H1 (cell line): ENCODE measurements around the gene DACT1. TPM values are rescaled to one million over a fixed set of nuclear protein-coding genes. Genes with fewer than 3 reads are reported as not detected.

Source experiments
- CTCF ChIA-PET: fragments of 300-600 bp; sonication (Branson Sonifier 250); formaldehyde crosslinking; loops from one replicate; lab custom pipeline; 2021; ENCODE audit not compliant: partially characterized antibody; lab: Charles Lee
- POLR2A ChIA-PET: fragments of 300-600 bp; sonication (Branson Sonifier 250); formaldehyde crosslinking; loops from one replicate; lab custom pipeline; 2021; ENCODE audit warnings: inconsistent platforms; ENCODE audit not compliant: partially characterized antibody; lab: Charles Lee
- DNase-seq, 2 experiments: peaks; one replicate each; pipeline versions ENCODE4 v3.0.0 to v3.0.0-alpha.2; 2010 to 2022; ENCODE audit warnings: low spot score in 2 of 2, low read depth in 1 of 2, mixed read lengths in 1 of 2
- FAIRE-seq: peaks from 2 replicates; lab custom pipeline; 2011; peaks lifted over from hg19 to GRCh38; lab: Jason Lieb, UNC
- H2AFZ ChIP-seq: 2 replicates; pipeline ENCODE4 v1.8.1; 2012; ENCODE audit warnings: low read length, inconsistent platforms
- H2AK5ac ChIP-seq: 2 replicates; pipeline ENCODE4 v1.6.1; 2013; ENCODE audit warnings: low read depth, low read length
- H2BK120ac ChIP-seq: replicated peaks from 2 replicates; pipeline ENCODE3; 2013; ENCODE audit warnings: low read depth, low read length, inconsistent platforms
- H2BK12ac ChIP-seq: 2 replicates; pipeline ENCODE4 v1.6.1; 2013; ENCODE audit warnings: low read depth, low read length
- H2BK15ac ChIP-seq: 2 replicates; pipeline ENCODE4 v1.6.1; 2013; ENCODE audit warnings: low read length
- H2BK20ac ChIP-seq: 2 replicates; pipeline ENCODE4 v1.6.1; 2013; ENCODE audit warnings: low read length
- H2BK5ac ChIP-seq: 2 replicates; pipeline ENCODE4 v1.6.1; 2013; ENCODE audit warnings: low read depth, low read length
- H3K14ac ChIP-seq: 2 replicates; pipeline ENCODE4 v1.6.1; 2013; ENCODE audit warnings: inconsistent platforms; ENCODE audit not compliant: insufficient read length
- H3K18ac ChIP-seq: 2 replicates; pipeline ENCODE4 v1.6.1; 2013; ENCODE audit warnings: low read length; ENCODE audit errors: extremely low read depth
- H3K23ac ChIP-seq: 2 replicates; pipeline ENCODE4 v1.6.1; 2013; ENCODE audit warnings: inconsistent platforms; ENCODE audit not compliant: insufficient read length
- H3K23me2 ChIP-seq: 2 replicates; pipeline ENCODE4 v1.6.1; 2013; ENCODE audit warnings: low read depth, low read length
- H3K27ac ChIP-seq: 2 replicates; pipeline ENCODE4 v1.6.1; 2011; ENCODE audit warnings: low read depth, low read length, inconsistent platforms
- H3K27me3 ChIP-seq, 4 experiments: replicated peaks in 1 of 4; 1 replicate in 1 of 4; 2 replicates in 3 of 4; pipeline versions ENCODE4 v1.6.1 to v1.8.1; 2011 to 2013; ENCODE audit warnings: low read length in 3 of 4, mild to moderate bottlenecking in 3 of 4, inconsistent platforms in 2 of 4, mixed read lengths in 2 of 4, moderate library complexity in 1 of 4; ENCODE audit not compliant: control insufficient read depth in 3 of 4, insufficient read depth in 3 of 4; ENCODE audit errors: extremely low read depth in 1 of 4
- H3K36me3 ChIP-seq, 4 experiments: 2 replicates each; pipeline versions ENCODE4 v1.6.1 to v1.8.1; 2011 to 2013; ENCODE audit warnings: mild to moderate bottlenecking in 4 of 4, low read length in 3 of 4, moderate library complexity in 2 of 4, control low read depth in 1 of 4, inconsistent platforms in 1 of 4; ENCODE audit not compliant: insufficient read depth in 4 of 4, control insufficient read depth in 2 of 4
- H3K4ac ChIP-seq: replicated peaks from 2 replicates; pipeline ENCODE3; 2013; ENCODE audit warnings: low read length, low read depth, mixed read lengths, inconsistent platforms; ENCODE audit not compliant: insufficient read length
- H3K4me1 ChIP-seq, 4 experiments: replicated peaks in 1 of 4; 1 replicate in 1 of 4; 2 replicates in 3 of 4; pipeline versions ENCODE4 v1.6.1 to v1.8.1; 2011 to 2013; ENCODE audit warnings: low read length in 3 of 4, inconsistent platforms in 2 of 4, mixed read lengths in 1 of 4; ENCODE audit not compliant: insufficient read depth in 4 of 4, control insufficient read depth in 3 of 4
- H3K4me2 ChIP-seq, 2 experiments: 2 replicates each; pipeline versions ENCODE4 v1.6.1 to v1.8.1; 2011 to 2013; ENCODE audit warnings: low read depth in 2 of 2, low read length in 2 of 2, control low read depth in 1 of 2, inconsistent platforms in 1 of 2, mild to moderate bottlenecking in 1 of 2; ENCODE audit not compliant: insufficient read depth in 1 of 2
- H3K4me3 ChIP-seq, 4 experiments: fragments of 200-600, 300-600 bp in 1 of 4; sonication (generic), shearing (Covaris generic), sonication (Bioruptor Twin) in 1 of 4; 2 replicates each; pipeline versions ENCODE4 v1.5.1 to v1.8.1; 2011 to 2016; ENCODE audit warnings: low read length in 4 of 4, low read depth in 3 of 4, control low read depth in 2 of 4, inconsistent platforms in 2 of 4, mild to moderate bottlenecking in 2 of 4, mixed read lengths in 1 of 4, moderate library complexity in 1 of 4; ENCODE audit not compliant: insufficient read depth in 2 of 4; ENCODE audit errors: extremely low read depth in 1 of 4
- H3K56ac ChIP-seq: replicated peaks from 2 replicates; pipeline ENCODE3; 2013; ENCODE audit warnings: low read depth, mild to moderate bottlenecking, mixed read lengths, low read length, inconsistent platforms; ENCODE audit not compliant: insufficient read length
- H3K79me1 ChIP-seq: 2 replicates; pipeline ENCODE4 v1.6.1; 2013; ENCODE audit warnings: low read depth, low read length, control low read depth
- H3K79me2 ChIP-seq, 2 experiments: 2 replicates each; pipeline versions ENCODE4 v1.6.1 to v1.8.1; 2012 to 2013; ENCODE audit warnings: low read length in 2 of 2, mild to moderate bottlenecking in 2 of 2, inconsistent platforms in 1 of 2; ENCODE audit not compliant: insufficient read depth in 2 of 2, control insufficient read depth in 1 of 2
- H3K9ac ChIP-seq, 4 experiments: replicated peaks in 1 of 4; 1 replicate in 1 of 4; 2 replicates in 3 of 4; pipeline versions ENCODE4 v1.6.1 to v1.8.1; 2011 to 2013; ENCODE audit warnings: low read depth in 3 of 4, low read length in 3 of 4, control low read depth in 2 of 4, mild to moderate bottlenecking in 2 of 4, moderate library complexity in 2 of 4, inconsistent platforms in 1 of 4; ENCODE audit errors: extremely low read depth in 1 of 4
- H3K9me3 ChIP-seq, 2 experiments: 2 replicates each; pipeline versions ENCODE4 v1.6.1 to v1.8.1; 2012 to 2013; ENCODE audit warnings: mild to moderate bottlenecking in 2 of 2, moderate library complexity in 2 of 2, control low read depth in 1 of 2, inconsistent platforms in 1 of 2, low read depth in 1 of 2, low read length in 1 of 2, mixed read lengths in 1 of 2; ENCODE audit not compliant: insufficient read depth in 2 of 2
- H4K20me1 ChIP-seq, 2 experiments: replicated peaks in 1 of 2; 2 replicates each; pipeline versions ENCODE3 to v1.8.1; 2011 to 2013; ENCODE audit warnings: inconsistent platforms in 2 of 2, low read length in 2 of 2, mild to moderate bottlenecking in 1 of 2; ENCODE audit not compliant: insufficient read depth in 2 of 2, control insufficient read depth in 1 of 2
- H4K5ac ChIP-seq: 2 replicates; pipeline ENCODE4 v1.6.1; 2013; ENCODE audit warnings: low read length, low read depth, mixed read lengths, inconsistent platforms; ENCODE audit not compliant: insufficient read length
- H4K8ac ChIP-seq: 2 replicates; pipeline ENCODE4 v1.8.0; 2013; ENCODE audit warnings: mild to moderate bottlenecking, moderate library complexity, low read length, inconsistent platforms; ENCODE audit not compliant: insufficient read depth; ENCODE audit errors: extremely low read depth
- H4K91ac ChIP-seq: replicated peaks from 2 replicates; pipeline ENCODE3; 2013; ENCODE audit warnings: low read length, mixed read lengths, inconsistent platforms; ENCODE audit not compliant: insufficient read length
- BCL11A ChIP-seq, 2 experiments: IDR thresholded peaks; one replicate each; pipeline ENCODE4 v1.6.1; 2011; ENCODE audit warnings: low read depth in 2 of 2, low read length in 2 of 2, mild to moderate bottlenecking in 2 of 2
- CBX5 ChIP-seq: fragments of 300-800, 300-1000 bp; sonication (generic); IDR thresholded peaks from 2 replicates; pipeline ENCODE4 v1.7.1; 2016; ENCODE audit warnings: antibody characterized with exemption, low read length, low read depth
- CHD2 ChIP-seq: IDR thresholded peaks from 2 replicates; pipeline ENCODE4 v1.6.1; 2012; ENCODE audit warnings: low read length, improper control_type of control experiment
- EP300 ChIP-seq, 2 experiments: IDR thresholded peaks; 1 replicate in 1 of 2; 2 replicates in 1 of 2; pipeline ENCODE4 v1.6.1; 2011 to 2012; ENCODE audit warnings: low read depth in 2 of 2, low read length in 2 of 2, mild to moderate bottlenecking in 2 of 2, borderline replicate concordance in 1 of 2, inconsistent platforms in 1 of 2, moderate library complexity in 1 of 2
- JUN ChIP-seq: IDR thresholded peaks from 2 replicates; pipeline ENCODE4 v1.6.1; 2011; ENCODE audit warnings: low read depth, mild to moderate bottlenecking, improper control_type of control experiment, low read length
- KDM4A ChIP-seq: IDR thresholded peaks from one replicate; pipeline ENCODE4 v1.7.1; 2012; ENCODE audit warnings: low read depth, mild to moderate bottlenecking, moderate library complexity, low read length, inconsistent platforms; ENCODE audit not compliant: severe bottlenecking
- KDM5A ChIP-seq: fragments of 200-600 bp; IDR thresholded peaks from 2 replicates; pipeline ENCODE4 v1.7.1; 2012; ENCODE audit warnings: mild to moderate bottlenecking, low read length, inconsistent platforms, mixed read lengths
- POLR2A ChIP-seq, 2 experiments: IDR thresholded peaks; 1 replicate in 1 of 2; 2 replicates in 1 of 2; pipeline ENCODE4 v1.6.1; 2011; ENCODE audit warnings: low read depth in 2 of 2, low read length in 2 of 2, mild to moderate bottlenecking in 2 of 2; ENCODE audit errors: control extremely low read depth in 1 of 2
- SAP30 ChIP-seq: fragments of 300-600 bp; sonication (generic); IDR thresholded peaks from 2 replicates; pipeline ENCODE4 v1.7.1; 2012; ENCODE audit warnings: low read length, moderate library complexity, mild to moderate bottlenecking, inconsistent platforms; ENCODE audit not compliant: insufficient read depth, insufficient replicate concordance
- SUZ12 ChIP-seq: fragments of 200-600 bp; sonication (generic); IDR thresholded peaks from 2 replicates; pipeline ENCODE4 v1.6.1; 2012; ENCODE audit warnings: mild to moderate bottlenecking, inconsistent platforms, low read length, moderate library complexity, mixed read lengths
- TAF7 ChIP-seq: optimal IDR thresholded peaks from 2 replicates; pipeline ENCODE3; 2011; ENCODE audit warnings: low read depth, mild to moderate bottlenecking, inconsistent platforms, low read length, moderate library complexity, borderline replicate concordance
- WGBS, 2 experiments: shearing (Covaris generic) in 1 of 2; methylation state at CpG; one replicate each; pipeline versions ENCODE4 v1.1.6 to v1.1.7; 2013 to 2015; ENCODE audit warnings: low lambda C conversion rate in 2 of 2, mixed read lengths in 2 of 2, inconsistent platforms in 1 of 2, low coverage in 1 of 2, missing lambda C conversion rate in 1 of 2; ENCODE audit not compliant: insufficient replicate concordance in 2 of 2, insufficient coverage in 1 of 2, insufficient read length in 1 of 2; ENCODE audit errors: extremely low coverage in 1 of 2, missing lambda C conversion rate in 1 of 2; 5-methylcytosine and 5-hydroxymethylcytosine counted together
- polyA plus RNA-seq, 7 experiments: library from polyadenylated mRNA; depleted of rRNA in 3 of 7; stranded (reverse) in 5 of 7; unstranded in 2 of 7; fragments of >200 nt in 5 of 7; fragments of 200-250 nt in 2 of 7; gene quantifications; 1 replicate in 5 of 7; 2 replicates in 1 of 7; 4 replicates in 1 of 7; pipeline versions ENCODE4 v1.2.1 to v1.2.3, GENCODE V29; 2011 to 2013; ENCODE audit warnings: missing spikeins in 2 of 7, mixed read lengths in 2 of 7
- total RNA-seq: library from RNA; stranded (reverse); fragmentation: NEBNext Ultra II Directional; extraction: Animal tissue kit (Norgen Biotek cat#: 25700); gene quantifications from 2 replicates; pipeline ENCODE4 v1.2.1, GENCODE V29; 2021

Gene DACT1
- total and polyA plus RNA-seq, 2 of the 8 experiments (the other 6 are each of a cell fraction or from before 2014, with no cell fraction given) = 3.2 to 29.8 TPM

DNA sequence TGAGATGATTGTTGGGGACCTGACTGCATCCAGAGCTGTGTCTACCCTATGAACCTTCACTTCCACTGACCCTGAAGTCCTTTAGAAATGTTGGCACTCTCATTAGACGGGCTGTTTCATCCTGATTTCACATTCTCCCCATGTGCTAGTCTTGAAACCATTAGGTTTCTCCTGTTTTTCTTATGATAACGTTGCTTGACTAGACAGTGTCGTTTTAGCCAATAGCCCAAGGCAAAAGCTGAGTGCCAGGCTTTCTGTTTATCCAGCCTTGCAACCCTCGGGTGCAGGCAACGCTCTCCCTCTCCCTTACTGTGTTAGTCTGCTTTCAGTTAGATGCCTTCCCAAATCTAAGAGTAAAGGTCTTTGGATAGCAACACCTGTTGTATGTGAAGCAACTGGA is 30.1 kb downstream of the DACT1 start:
- Histone ChIP-seq H2BK12ac (no peak overlapping the region), H3K4me1 (no peaks in the 10 kb centered on the region; a peak in 1 of 7 replicates), H3K56ac (no peak overlapping the region), H3K4ac (no peak overlapping the region), H2BK20ac (no peak overlapping the region), H2AFZ (no peak overlapping the region), H3K36me3 (no peaks in the 10 kb centered on the region), H3K14ac (no peak overlapping the region), H3K79me2 (no peaks in the 10 kb centered on the region), H2BK120ac (no peak overlapping the region), H3K23ac (no peak overlapping the region), H3K27ac (no peak overlapping the region), H3K4me2 (no peak overlapping the region), H3K18ac (no peak overlapping the region), H3K23me2 (no peaks in the 10 kb centered on the region; the same call in 1 of the 2 replicates), H4K20me1 (no peaks in the 10 kb centered on the region), H2BK5ac (no peak overlapping the region), H3K9me3 (no peaks in the 10 kb centered on the region), H4K5ac (no peak overlapping the region), H3K9ac (no peak overlapping the region), H3K4me3 (no peak overlapping the region), H3K27me3 (no peaks in the 10 kb centered on the region), H2BK15ac (no peak overlapping the region), H4K91ac (no peak overlapping the region), H3K79me1 (no peaks in the 10 kb centered on the region), H2AK5ac (no peak overlapping the region), H4K8ac (no peak overlapping the region)
- WGBS, 2 experiments = 92% methylated on average over 5 of the region's 5 CpGs; no CpG with 5 or more reads in 1 of the 2 experiments
- DNase-seq (no peak), FAIRE-seq (no peak)
- POLR2A ChIA-PET = no interaction called here
- CTCF ChIA-PET = interaction anchor here (1.1 to 2.1 kb wide), 2 partner anchors 25 to 28 kb away, joined by 4 to 12 read pairs; no protein-coding TSS in a partner anchor
- TF ChIP-seq JUN (no peak), SAP30 (no peak), POLR2A (IDR thresholded peaks at IDR 0.05; ENCODE audit: control extremely low read depth in 1 of 2, low read depth in 2 of 2, low read length in 2 of 2) (no peak), TAF7 (no peak), SUZ12 (no peak), EP300 (IDR thresholded peaks at IDR 0.05; ENCODE audit: borderline replicate concordance in 1 of 2, low read depth in 2 of 2, low read length in 2 of 2) (no peak), CHD2 (no peak), BCL11A (IDR thresholded peaks at IDR 0.05; ENCODE audit: low read depth in 2 of 2, low read length in 2 of 2) (no peak), KDM4A (no peak), CBX5 (no peak), KDM5A (no peak)
